ENCODE data around the gene SLX9.

DNA sequence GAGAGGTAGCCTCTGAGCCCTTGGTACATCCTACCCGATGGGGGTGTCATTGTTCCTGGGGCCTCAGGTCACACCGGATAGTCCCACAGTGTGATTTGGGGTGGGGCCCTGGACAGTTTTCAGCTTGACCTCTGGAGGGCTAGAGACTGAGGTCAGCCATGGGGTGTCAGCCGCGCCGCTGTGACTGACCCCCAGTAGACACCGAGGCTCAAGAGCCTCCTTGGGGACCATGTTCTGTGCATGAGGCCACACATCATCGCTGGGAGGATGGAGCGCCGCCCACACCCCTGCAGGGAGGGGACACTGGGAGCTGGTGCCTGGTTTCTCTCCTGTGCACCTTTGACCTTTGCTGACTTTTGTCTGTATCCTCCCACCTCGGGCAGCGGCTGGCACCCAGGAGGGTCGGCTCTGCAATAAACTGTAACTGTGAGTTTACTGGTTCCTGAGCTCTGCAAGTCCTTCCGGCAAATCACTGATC is 41.8 kb upstream of the SLX9 start:
- TF ChIP-seq CTCF (IDR thresholded peaks at IDR 0.05) (no peak), POLR2A (IDR thresholded peaks at IDR 0.05) (no peak), POLR2AphosphoS5 (IDR thresholded peaks at IDR 0.05) (no peak)
